Mammary epithelial cell (primary cell): ENCODE data around the gene IFI27L2.

Experiments used
- CTCF ChIP-seq, 2 donors: IDR thresholded peaks in 1 of 2; conservative IDR thresholded peaks in 1 of 2; 2 replicates each; pipeline ENCODE4 v1.5.1; 2011 to 2012; ENCODE audit warnings: inconsistent platforms in 2 of 2, low read length in 2 of 2, mild to moderate bottlenecking in 2 of 2, control low read depth in 1 of 2, low read depth in 1 of 2; ENCODE audit not compliant: insufficient read depth in 1 of 2; ENCODE audit errors: extremely low read depth in 1 of 2
- EZH2 ChIP-seq: IDR thresholded peaks from 2 replicates; pipeline ENCODE4 v1.6.1; 2012; ENCODE audit warnings: low read length, inconsistent platforms, borderline replicate concordance

- TF ChIP-seq CTCF (conservative IDR thresholded peaks at IDR 0.05 in 1 of 2, IDR thresholded peaks at IDR 0.05 in 1 of 2; ENCODE audit: extremely low read depth in 1 of 2, insufficient read depth in 1 of 2, low read depth in 1 of 2, low read length in 2 of 2) (no peak), EZH2 (no peak)
Observed at GRCh38 chr14:94129758-94130414, 482 bp upstream of the IFI27L2 start.
